ENCODE data around the gene SPAG5. TPM values are rescaled to one million over a fixed set of nuclear protein-coding genes. Genes with fewer than 3 reads are reported as not detected.

The SPAG5 gene
- total and polyA plus RNA-seq, 9 of the 15 experiments (the other 6 are each of a cell fraction or from before 2014, with no cell fraction given), result 94.4 to 286 (median 151) TPM

DNA sequence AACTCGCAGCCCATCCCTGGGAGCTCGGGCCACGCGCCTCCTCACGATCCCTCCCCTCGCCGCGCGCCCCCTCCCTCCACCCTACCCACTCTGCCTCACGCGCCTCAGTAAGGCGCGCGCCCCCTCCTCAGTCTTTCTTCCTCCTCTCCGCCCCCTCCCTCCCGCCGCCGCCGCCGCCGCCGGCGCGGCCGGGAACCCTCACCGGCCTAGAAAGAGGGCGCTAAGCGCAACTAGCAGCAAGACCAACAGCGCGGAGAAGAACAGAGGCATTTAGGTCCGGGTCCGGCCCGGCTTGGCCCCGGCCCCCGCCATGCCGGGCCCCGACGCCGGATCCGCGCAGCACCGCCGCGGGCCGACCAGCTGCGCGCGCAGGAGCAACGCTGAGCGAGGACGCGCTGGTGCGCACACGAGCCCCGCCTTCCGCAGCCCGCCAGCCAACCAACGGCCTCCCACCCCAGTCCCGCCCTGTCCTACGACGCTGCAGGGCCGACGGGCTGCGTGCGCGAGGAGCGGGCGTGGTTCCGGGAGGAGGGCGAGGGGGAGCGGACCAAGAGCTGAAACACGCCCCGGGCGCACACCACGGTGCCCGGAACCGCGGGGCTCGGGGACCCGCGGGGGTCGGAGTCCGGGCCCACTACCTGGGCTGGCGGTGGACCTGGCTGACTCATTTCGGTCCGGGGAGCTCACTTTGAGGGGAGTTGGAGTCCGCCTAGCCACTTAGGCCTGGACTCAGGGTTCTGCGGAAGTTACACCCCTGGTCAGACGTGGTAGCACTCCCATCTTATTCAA lies 46.2 kb upstream of the SPAG5 start, which contains the start of gene BLTP2 (continued):
- TF ChIP-seq NEUROD1 (IDR thresholded peaks at IDR 0.05; ENCODE audit: borderline replicate concordance, low read depth, low read length, partially characterized antibody), result peak; percentile 85
- no peak for TF ChIP-seq CHD4 (IDR thresholded peaks at IDR 0.05; ENCODE audit: insufficient read depth, insufficient replicate concordance, low read depth, low read length, poor library complexity, severe bottlenecking)
- TF ChIP-seq NCOA4 (IDR thresholded peaks at IDR 0.05; ENCODE audit: partially characterized antibody), result no peak
- TF ChIP-seq, protein P1, sequence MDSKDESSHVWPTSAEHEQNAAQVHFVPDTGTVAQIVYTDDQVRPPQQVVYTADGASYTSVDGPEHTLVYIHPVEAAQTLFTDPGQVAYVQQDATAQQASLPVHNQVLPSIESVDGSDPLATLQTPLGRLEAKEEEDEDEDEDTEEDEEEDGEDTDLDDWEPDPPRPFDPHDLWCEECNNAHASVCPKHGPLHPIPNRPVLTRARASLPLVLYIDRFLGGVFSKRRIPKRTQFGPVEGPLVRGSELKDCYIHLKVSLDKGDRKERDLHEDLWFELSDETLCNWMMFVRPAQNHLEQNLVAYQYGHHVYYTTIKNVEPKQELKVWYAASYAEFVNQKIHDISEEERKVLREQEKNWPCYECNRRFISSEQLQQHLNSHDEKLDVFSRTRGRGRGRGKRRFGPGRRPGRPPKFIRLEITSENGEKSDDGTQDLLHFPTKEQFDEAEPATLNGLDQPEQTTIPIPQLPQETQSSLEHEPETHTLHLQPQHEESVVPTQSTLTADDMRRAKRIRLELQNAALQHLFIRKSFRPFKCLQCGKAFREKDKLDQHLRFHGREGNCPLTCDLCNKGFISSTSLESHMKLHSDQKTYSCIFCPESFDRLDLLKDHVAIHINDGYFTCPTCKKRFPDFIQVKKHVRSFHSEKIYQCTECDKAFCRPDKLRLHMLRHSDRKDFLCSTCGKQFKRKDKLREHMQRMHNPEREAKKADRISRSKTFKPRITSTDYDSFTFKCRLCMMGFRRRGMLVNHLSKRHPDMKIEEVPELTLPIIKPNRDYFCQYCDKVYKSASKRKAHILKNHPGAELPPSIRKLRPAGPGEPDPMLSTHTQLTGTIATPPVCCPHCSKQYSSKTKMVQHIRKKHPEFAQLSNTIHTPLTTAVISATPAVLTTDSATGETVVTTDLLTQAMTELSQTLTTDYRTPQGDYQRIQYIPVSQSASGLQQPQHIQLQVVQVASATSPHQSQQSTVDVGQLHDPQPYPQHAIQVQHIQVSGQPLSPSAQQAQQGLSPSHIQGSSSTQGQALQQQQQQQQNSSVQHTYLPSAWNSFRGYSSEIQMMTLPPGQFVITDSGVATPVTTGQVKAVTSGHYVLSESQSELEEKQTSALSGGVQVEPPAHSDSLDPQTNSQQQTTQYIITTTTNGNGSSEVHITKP (IDR thresholded peaks at IDR 0.05; ENCODE audit: partially characterized antibody), result peak; percentile 96
- TF ChIP-seq RNF2 (IDR thresholded peaks at IDR 0.05), result no peak; the same call in 1 of the 2 replicates
- TF ChIP-seq, protein P2, sequence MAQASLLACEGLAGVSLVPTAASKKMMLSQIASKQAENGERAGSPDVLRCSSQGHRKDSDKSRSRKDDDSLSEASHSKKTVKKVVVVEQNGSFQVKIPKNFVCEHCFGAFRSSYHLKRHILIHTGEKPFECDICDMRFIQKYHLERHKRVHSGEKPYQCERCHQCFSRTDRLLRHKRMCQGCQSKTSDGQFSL (CRISPR knock-in tag; IDR thresholded peaks at IDR 0.05), result peak; percentile 81
- TF ChIP-seq, protein P2 (tag; IDR thresholded peaks at IDR 0.05), result 0 out of 4 replicates have a peak, but pooled peaks of 1 of the 2 experiments have one; percentile 26
- peak in 2 of 3 experiments; percentile 75 to 82 for TF ChIP-seq YY1 (IDR thresholded peaks at IDR 0.05; ENCODE audit: borderline replicate concordance in 1 of 3, control insufficient read depth in 1 of 3, extremely low read depth in 1 of 3, insufficient read depth in 3 of 3, insufficient read length in 1 of 3, insufficient replicate concordance in 2 of 3, low read depth in 1 of 3, low read length in 2 of 3)
- TF ChIP-seq GATA2 (CRISPR knock-in tag; IDR thresholded peaks at IDR 0.05), result no peak
- TF ChIP-seq NR2C1 (IDR thresholded peaks at IDR 0.05), result no peak
- no peak for TF ChIP-seq NR2C1 (tag; IDR thresholded peaks at IDR 0.05)
- peak; percentile 57 for TF ChIP-seq TBP (optimal IDR thresholded peaks at IDR 0.05; ENCODE audit: low read depth, low read length)
- no peak for TF ChIP-seq CREB5 (CRISPR knock-in tag; IDR thresholded peaks at IDR 0.05)
- TF ChIP-seq ZBTB9 (CRISPR knock-in tag; IDR thresholded peaks at IDR 0.05), result peak; percentile 36; the same call in 1 of the 2 replicates
- no peak for TF ChIP-seq MCM3 (IDR thresholded peaks at IDR 0.05)
- TF ChIP-seq BRCA1 (IDR thresholded peaks at IDR 0.05), result no peak
- no peak for TF ChIP-seq BRCA1 (CRISPR knock-in tag; IDR thresholded peaks at IDR 0.05)
- TF ChIP-seq MEIS2 (IDR thresholded peaks at IDR 0.05; ENCODE audit: partially characterized antibody), result peak; percentile 80
- no peak for TF ChIP-seq ESRRB (CRISPR knock-in tag; IDR thresholded peaks at IDR 0.05; ENCODE audit: borderline replicate concordance)
- TF ChIP-seq MEF2D (tag; conservative IDR thresholded peaks at IDR 0.05; ENCODE audit: low read depth), result no peak
- TF ChIP-seq ZNF780A (CRISPR knock-in tag; IDR thresholded peaks at IDR 0.05), result no peak

All from K562 (cell line).